Activated T-helper 2 cell treated with anti-CD3 and anti-CD28 coated beads, Interferon-gamma antibody, Interleukin-2, Interleukin-4, amounts not matched to agents 10 μg/mL and 5 μg/mL and 100 μg/mL, durations not matched to agents 14 hours and 24 hours and 36 hours (primary cell): Measurements from ENCODE around the gene XYLT1. TPM values are rescaled to one million over a fixed set of nuclear protein-coding genes. Genes with fewer than 3 reads are reported as not detected.

ENCODE experiments used
- DNase-seq: peaks from one replicate; pipeline ENCODE4 v3.0.0; 2021; ENCODE audit warnings: low spot score
- H3K27ac Mint-ChIP-seq: one replicate; pipeline ENCODE4 v1.8.0; 2021; ENCODE audit warnings: mixed read lengths
- H3K27me3 Mint-ChIP-seq: one replicate; pipeline ENCODE4 v1.8.0; 2021; ENCODE audit warnings: low read depth, mixed read lengths
- H3K36me3 Mint-ChIP-seq: one replicate; pipeline ENCODE4 v1.8.0; 2021; ENCODE audit warnings: low read depth, mixed read lengths
- H3K4me1 Mint-ChIP-seq: one replicate; pipeline ENCODE4 v1.8.0; 2021; ENCODE audit warnings: low read depth, mixed read lengths
- H3K4me3 Mint-ChIP-seq: one replicate; pipeline ENCODE4 v1.8.0; 2021; ENCODE audit warnings: low read depth, mild to moderate bottlenecking, moderate library complexity, mixed read lengths
- H3K9me3 Mint-ChIP-seq: one replicate; pipeline ENCODE4 v1.8.0; 2021; ENCODE audit warnings: mixed read lengths
- intact Hi-C: fragments of 100-400 bp; cut with micrococcal nuclease; formaldehyde crosslinking; loops from one replicate; pipeline ENCODE4 v1.15.1; 2023
- total RNA-seq: library from RNA; stranded (reverse); gene quantifications from 2 replicates; pipeline ENCODE4 v1.2.3, GENCODE V29; 2022

Gene XYLT1
- total RNA-seq, 1 donor from 2014 or later, result 18.9 TPM

DNA sequence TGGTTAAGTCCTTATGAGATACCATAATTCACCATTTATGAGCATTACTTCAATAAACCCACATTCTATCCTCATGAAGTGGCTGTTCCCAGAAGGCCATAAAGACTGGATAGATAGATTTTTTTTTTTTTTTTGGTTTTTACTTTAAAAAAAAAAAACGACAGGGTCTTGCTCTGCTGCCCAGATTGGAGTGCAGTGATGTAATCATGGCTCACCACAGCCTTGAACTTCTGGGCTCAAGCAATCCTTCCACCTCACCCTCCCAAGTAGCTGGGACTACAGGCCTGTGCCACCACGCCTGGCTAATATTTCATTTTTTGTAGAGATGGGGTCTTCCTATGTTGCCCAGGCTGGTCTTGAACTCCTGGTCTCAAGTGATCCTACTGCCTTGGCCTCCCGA, 102.3 kb downstream of the XYLT1 start:
- peak overlapping the region; percentile 83 for H3K4me3 Mint-ChIP-seq
- peaks cover 22% of the 10 kb centered on the region for H3K36me3 Mint-ChIP-seq
- intact Hi-C loops, result loop anchor here (1.0 kb wide), 1 partner anchor 25 kb away; no protein-coding TSS in a partner anchor
- no peaks in the 10 kb centered on the region for H3K27me3 Mint-ChIP-seq
- H3K4me1 Mint-ChIP-seq, result peaks cover 79% of the 10 kb centered on the region
- DNase-seq, result no peak
- peak overlapping the region; percentile 99 for H3K27ac Mint-ChIP-seq
- H3K9me3 Mint-ChIP-seq, result no peaks in the 10 kb centered on the region

- Mint-ChIP-seq H3K4me3 (peak overlapping the region; percentile 54), H3K4me1 (peaks cover 84% of the 10 kb centered on the region), H3K36me3 (peaks cover 26% of the 10 kb centered on the region), H3K27ac (peak overlapping the region; percentile 71), H3K9me3 (no peaks in the 10 kb centered on the region), H3K27me3 (no peaks in the 10 kb centered on the region)
- no peak for DNase-seq
- intact Hi-C loops, result loop anchor here (1.0 kb wide), 1 partner anchor 25 kb away; no protein-coding TSS in a partner anchor
Measured at GRCh38 chr16:17367923-17368322, 102.8 kb downstream of the XYLT1 start.

DNA sequence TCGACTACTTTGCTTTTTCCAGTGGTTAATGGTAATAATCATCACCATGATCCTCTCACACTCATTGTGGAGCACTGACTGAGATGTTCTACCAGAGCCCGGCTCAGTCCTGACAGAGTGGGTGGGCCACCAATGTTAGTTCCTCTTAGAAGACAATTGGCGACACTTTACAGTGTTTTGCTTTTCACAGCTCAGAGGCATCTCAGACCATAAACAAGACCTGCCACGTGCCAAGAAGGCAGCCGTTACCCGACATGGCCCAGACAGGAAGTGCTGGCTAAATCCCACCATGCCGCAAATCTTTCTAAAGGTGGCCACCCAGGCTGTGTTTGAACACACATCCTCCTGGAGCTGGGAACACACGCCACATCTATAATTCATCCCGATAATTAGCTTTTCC, 103.7 kb downstream of the XYLT1 start:
- intact Hi-C loops, result no loop called here
- Mint-ChIP-seq H3K36me3 (peaks cover 32% of the 10 kb centered on the region), H3K4me3 (no peak overlapping the region), H3K27ac (peak overlapping the region; percentile 60), H3K27me3 (no peaks in the 10 kb centered on the region), H3K4me1 (peaks cover 87% of the 10 kb centered on the region), H3K9me3 (no peaks in the 10 kb centered on the region)
- DNase-seq, result no peak

- intact Hi-C loops, result no loop called here
- H3K27ac Mint-ChIP-seq, result peak overlapping the region; percentile 60
Measured at GRCh38 chr16:17366299-17366961, 104.3 kb downstream of the XYLT1 start.

GRCh38 chr16:17365591-17366298, 105.0 kb downstream of the XYLT1 start:
- H3K36me3 Mint-ChIP-seq, result peaks cover 32% of the 10 kb centered on the region
- intact Hi-C loops, result loop anchor here (2.0 kb wide), 1 partner anchor 105 kb away; the partner anchor contains the start of gene XYLT1
- no peak overlapping the region for H3K27ac Mint-ChIP-seq
- no peaks in the 10 kb centered on the region for H3K9me3 Mint-ChIP-seq
- H3K27me3 Mint-ChIP-seq, result no peaks in the 10 kb centered on the region
- no peak for DNase-seq
- H3K4me3 Mint-ChIP-seq, result no peak overlapping the region
- H3K4me1 Mint-ChIP-seq, result peaks cover 85% of the 10 kb centered on the region

More at GRCh38 chr16:17366299-17366961, 104.3 kb downstream of the XYLT1 start:
- DNase-seq, result no peak
- Mint-ChIP-seq H3K36me3 (peaks cover 32% of the 10 kb centered on the region), H3K9me3 (no peaks in the 10 kb centered on the region), H3K4me1 (peaks cover 85% of the 10 kb centered on the region), H3K4me3 (no peak overlapping the region), H3K27me3 (no peaks in the 10 kb centered on the region)

DNA sequence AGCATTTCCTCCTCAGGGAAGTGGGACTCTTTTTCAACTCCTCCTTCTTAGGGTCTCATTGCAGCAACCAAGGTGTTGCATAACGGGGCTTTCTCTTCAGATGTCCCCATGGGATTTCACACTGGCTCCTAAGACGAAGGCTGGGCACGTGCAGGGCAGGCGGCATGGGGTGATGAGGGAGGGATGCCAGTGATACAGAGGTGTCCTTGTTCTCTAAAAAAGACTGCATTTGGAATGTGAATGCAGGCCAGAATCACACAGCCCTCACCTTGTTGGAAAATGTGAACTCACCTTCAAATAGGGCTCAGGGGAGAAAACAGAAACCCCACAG, 105.6 kb downstream of the XYLT1 start:
- intact Hi-C loops, result loop anchor here (2.0 kb wide), 1 partner anchor 106 kb away; the partner anchor contains the start of gene XYLT1
- Mint-ChIP-seq H3K36me3 (peaks cover 32% of the 10 kb centered on the region), H3K4me1 (peaks cover 85% of the 10 kb centered on the region), H3K4me3 (no peak overlapping the region), H3K27me3 (no peaks in the 10 kb centered on the region), H3K27ac (peak overlapping the region; percentile 6), H3K9me3 (no peaks in the 10 kb centered on the region)
- DNase-seq, result no peak

DNA sequence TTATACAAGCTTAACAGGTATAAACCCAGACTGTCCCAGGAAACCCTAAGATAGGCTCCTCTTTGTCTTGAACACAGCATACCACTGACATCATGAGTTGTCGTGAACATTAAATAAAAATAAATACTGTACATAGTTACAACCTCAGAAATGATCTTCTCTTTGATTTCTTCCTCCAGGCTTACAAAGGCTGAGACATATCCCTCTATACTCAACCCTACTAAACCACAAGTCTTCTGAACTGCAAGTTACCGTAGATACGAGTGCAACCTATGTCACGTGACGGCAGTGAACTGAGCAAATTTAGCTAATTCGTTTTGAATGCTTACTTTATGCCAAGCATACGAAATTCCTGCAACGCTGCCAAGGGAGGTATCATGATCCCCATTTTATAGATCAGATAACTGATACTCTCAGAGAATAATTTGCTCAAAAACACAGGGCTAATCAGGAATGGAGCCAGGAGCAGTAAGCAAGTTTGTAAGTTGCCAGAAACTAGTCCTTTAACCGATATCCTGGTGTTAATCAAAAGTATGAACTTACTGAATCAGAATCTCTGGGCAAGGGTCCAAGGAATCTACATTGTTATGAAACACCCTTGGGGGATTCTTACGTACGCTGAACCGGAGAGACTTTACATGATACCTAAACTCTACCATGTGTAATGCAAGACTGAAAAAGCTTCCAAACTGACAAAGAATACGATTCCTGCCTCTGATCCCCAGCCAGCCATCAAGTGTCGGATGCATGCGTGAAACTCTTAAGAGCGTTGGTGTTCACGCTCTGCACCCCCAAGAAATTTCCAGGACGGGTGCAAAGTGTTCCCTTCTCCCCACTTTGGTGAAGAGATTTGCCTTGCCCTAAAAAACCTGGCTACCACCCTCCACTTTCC, 106.2 kb downstream of the XYLT1 start:
- intact Hi-C loops, result loop anchor here (2.0 kb wide), 1 partner anchor 106 kb away; the partner anchor contains the start of gene XYLT1
- DNase-seq, result peak; percentile 62
- no peaks in the 10 kb centered on the region for H3K9me3 Mint-ChIP-seq
- H3K4me3 Mint-ChIP-seq, result peak overlapping the region; percentile 20
- H3K36me3 Mint-ChIP-seq, result peaks cover 32% of the 10 kb centered on the region
- no peaks in the 10 kb centered on the region for H3K27me3 Mint-ChIP-seq
- H3K4me1 Mint-ChIP-seq, result peaks cover 85% of the 10 kb centered on the region
- H3K27ac Mint-ChIP-seq, result peak overlapping the region; percentile 77

GRCh38 chr16:17362946-17363345, 107.8 kb downstream of the XYLT1 start:
- DNase-seq, result no peak
- Mint-ChIP-seq H3K9me3 (no peaks in the 10 kb centered on the region), H3K27me3 (no peaks in the 10 kb centered on the region), H3K27ac (peak overlapping the region; percentile 77), H3K4me1 (peaks cover 86% of the 10 kb centered on the region), H3K4me3 (no peak overlapping the region), H3K36me3 (peaks cover 30% of the 10 kb centered on the region)
- intact Hi-C loops, result no loop called here

DNA sequence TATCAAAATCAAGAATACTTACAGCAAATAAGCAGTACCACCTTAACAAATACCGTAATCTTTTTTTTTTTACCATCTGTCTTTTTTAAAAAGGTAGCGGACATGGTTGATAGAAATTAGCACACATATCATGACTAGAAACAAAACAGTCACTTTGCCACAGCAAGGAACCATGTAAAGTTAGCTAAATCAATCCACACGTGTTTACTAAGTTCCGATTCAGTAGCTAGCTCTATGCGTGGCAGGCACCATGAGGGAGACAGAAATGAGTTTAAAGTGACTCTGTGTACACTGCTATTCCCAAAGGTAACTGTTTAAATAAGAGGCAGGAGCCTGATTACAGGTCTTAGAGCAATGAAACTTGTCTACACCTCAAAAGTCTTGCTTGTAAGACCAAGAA, 108.6 kb downstream of the XYLT1 start:
- no peak for DNase-seq
- intact Hi-C loops, result no loop called here
- peak overlapping the region; percentile 38 for H3K27ac Mint-ChIP-seq
- no peak overlapping the region for H3K4me3 Mint-ChIP-seq
- no peaks in the 10 kb centered on the region for H3K9me3 Mint-ChIP-seq
- peaks cover 31% of the 10 kb centered on the region for H3K36me3 Mint-ChIP-seq
- peaks cover 86% of the 10 kb centered on the region for H3K4me1 Mint-ChIP-seq
- H3K27me3 Mint-ChIP-seq, result no peaks in the 10 kb centered on the region

DNA sequence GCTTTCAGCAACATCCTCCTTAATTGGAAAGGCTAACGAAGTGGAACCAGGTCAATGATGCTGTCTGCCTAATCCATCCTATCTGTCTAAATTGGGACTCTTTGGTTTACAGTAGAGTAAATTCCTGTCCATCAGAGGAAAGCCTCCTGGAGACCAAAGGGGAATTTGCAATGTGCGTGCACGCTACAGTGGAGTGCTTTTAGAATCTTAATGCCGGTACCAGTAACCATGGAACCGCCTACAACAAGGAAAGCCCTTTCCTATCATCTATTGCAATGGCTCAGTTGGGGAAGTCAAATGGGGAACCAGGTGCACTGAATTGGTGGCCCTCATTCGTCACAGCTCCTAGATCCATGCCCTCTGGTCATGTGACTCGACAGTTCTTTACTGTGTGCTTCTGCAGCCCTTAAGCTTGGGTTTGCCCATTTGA, 110.1 kb downstream of the XYLT1 start:
- peak overlapping the region; percentile 62 for H3K27ac Mint-ChIP-seq
- no peak for DNase-seq
- H3K9me3 Mint-ChIP-seq, result no peaks in the 10 kb centered on the region
- intact Hi-C loops, result loop anchor here (2.0 kb wide), 1 partner anchor 14 kb away; no protein-coding TSS in a partner anchor
- H3K4me1 Mint-ChIP-seq, result peaks cover 75% of the 10 kb centered on the region
- H3K4me3 Mint-ChIP-seq, result no peak overlapping the region
- no peaks in the 10 kb centered on the region for H3K27me3 Mint-ChIP-seq
- H3K36me3 Mint-ChIP-seq, result peaks cover 35% of the 10 kb centered on the region

GRCh38 chr16:17359788-17360390, 110.9 kb downstream of the XYLT1 start:
- Mint-ChIP-seq H3K4me1 (peaks cover 67% of the 10 kb centered on the region), H3K27me3 (no peaks in the 10 kb centered on the region), H3K27ac (peak overlapping the region; percentile 63), H3K9me3 (no peaks in the 10 kb centered on the region), H3K4me3 (peak overlapping the region; percentile 26), H3K36me3 (peaks cover 38% of the 10 kb centered on the region)
- intact Hi-C loops, result loop anchor here (2.0 kb wide), 1 partner anchor 13 kb away; no protein-coding TSS in a partner anchor
- DNase-seq, result no peak

GRCh38 chr16:17358846-17359245, 111.9 kb downstream of the XYLT1 start:
- H3K4me3 Mint-ChIP-seq, result no peak overlapping the region

More at GRCh38 chr16:17358846-17359245, 111.9 kb downstream of the XYLT1 start:
- H3K9me3 Mint-ChIP-seq, result no peaks in the 10 kb centered on the region
- peaks cover 64% of the 10 kb centered on the region for H3K4me1 Mint-ChIP-seq
- no peak for DNase-seq
- H3K36me3 Mint-ChIP-seq, result peaks cover 47% of the 10 kb centered on the region
- intact Hi-C loops, result no loop called here
- peak overlapping the region; percentile 63 for H3K27ac Mint-ChIP-seq
- H3K27me3 Mint-ChIP-seq, result no peaks in the 10 kb centered on the region
